Measurements from ENCODE around the gene TUBA8.

- TF ChIP-seq CTCF (IDR thresholded peaks at IDR 0.05; ENCODE audit: insufficient read depth, low read length) (no peak), POLR2AphosphoS5 (IDR thresholded peaks at IDR 0.05; ENCODE audit: low read depth) (no peak), REST (IDR thresholded peaks at IDR 0.05; ENCODE audit: insufficient replicate concordance, low read depth) (no peak), SPI1 (IDR thresholded peaks at IDR 0.05; ENCODE audit: borderline replicate concordance, low read depth) (no peak), GABPA (IDR thresholded peaks at IDR 0.05; ENCODE audit: low read depth) (no peak)
Measured at GRCh38 chr22:18079706-18080233, 30.8 kb upstream of the TUBA8 start.
